ENCODE data around the gene GAN. TPM values are rescaled to one million over a fixed set of nuclear protein-coding genes. Genes with fewer than 3 reads are reported as not detected.
"Not testable (repeated sequence)": the region's sequence is repeated elsewhere in the genome, so short reads cannot be mapped to it uniquely, and the experiment has no call there.

GAN gene
- total and polyA plus RNA-seq, 3 donors from 2014 or later = 2.4 to 10.9 (median 10.7) TPM

DNA sequence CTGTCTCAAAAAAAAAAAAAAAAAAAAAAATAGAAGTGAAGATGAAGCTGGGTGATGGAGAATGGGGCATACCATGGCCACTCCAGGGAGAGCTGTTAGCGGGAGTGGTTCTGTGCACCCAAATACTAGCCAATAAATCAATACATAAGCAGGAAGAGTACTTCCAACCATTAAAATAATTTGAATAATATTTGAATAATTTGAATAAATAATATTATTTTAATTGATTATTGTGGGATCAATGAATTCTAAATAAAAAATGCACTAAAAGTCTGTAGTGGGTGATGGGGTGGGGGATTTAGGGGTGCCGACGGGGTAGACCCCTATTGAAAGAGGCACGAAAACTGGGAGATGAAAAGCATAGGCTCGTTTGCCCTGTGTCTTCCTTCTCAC lies 88.4 kb downstream of the GAN start:
- no peaks in the 10 kb centered on the region for H3K36me3 ChIP-seq (ENCODE audit: low read depth, missing control alignments)
- peaks cover 6% of the 10 kb centered on the region for H3K4me1 ChIP-seq
- H3K4me3 ChIP-seq = peak overlapping the region in 1 of 2 donors; percentile 48
- 32% methylated on average over 5 of the region's 5 CpGs for WGBS, 2 donors
- no peaks in the 10 kb centered on the region for H3K9me3 ChIP-seq
- no peak for TF ChIP-seq POLR2A (IDR thresholded peaks at IDR 0.05)
- TF ChIP-seq, protein P1, sequence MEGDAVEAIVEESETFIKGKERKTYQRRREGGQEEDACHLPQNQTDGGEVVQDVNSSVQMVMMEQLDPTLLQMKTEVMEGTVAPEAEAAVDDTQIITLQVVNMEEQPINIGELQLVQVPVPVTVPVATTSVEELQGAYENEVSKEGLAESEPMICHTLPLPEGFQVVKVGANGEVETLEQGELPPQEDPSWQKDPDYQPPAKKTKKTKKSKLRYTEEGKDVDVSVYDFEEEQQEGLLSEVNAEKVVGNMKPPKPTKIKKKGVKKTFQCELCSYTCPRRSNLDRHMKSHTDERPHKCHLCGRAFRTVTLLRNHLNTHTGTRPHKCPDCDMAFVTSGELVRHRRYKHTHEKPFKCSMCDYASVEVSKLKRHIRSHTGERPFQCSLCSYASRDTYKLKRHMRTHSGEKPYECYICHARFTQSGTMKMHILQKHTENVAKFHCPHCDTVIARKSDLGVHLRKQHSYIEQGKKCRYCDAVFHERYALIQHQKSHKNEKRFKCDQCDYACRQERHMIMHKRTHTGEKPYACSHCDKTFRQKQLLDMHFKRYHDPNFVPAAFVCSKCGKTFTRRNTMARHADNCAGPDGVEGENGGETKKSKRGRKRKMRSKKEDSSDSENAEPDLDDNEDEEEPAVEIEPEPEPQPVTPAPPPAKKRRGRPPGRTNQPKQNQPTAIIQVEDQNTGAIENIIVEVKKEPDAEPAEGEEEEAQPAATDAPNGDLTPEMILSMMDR (IDR thresholded peaks at IDR 0.05) = no peak
- no peak for DNase-seq
- H3K27me3 ChIP-seq = no peaks in the 10 kb centered on the region
- no peak overlapping the region for H3K27ac ChIP-seq
- intact Hi-C loops (cut with DNase I; ENCODE audit: low total_unique reads) = loop anchor here (10.0 kb wide), 2 partner anchors 212 to 292 kb away; no protein-coding TSS in a partner anchor

DNA sequence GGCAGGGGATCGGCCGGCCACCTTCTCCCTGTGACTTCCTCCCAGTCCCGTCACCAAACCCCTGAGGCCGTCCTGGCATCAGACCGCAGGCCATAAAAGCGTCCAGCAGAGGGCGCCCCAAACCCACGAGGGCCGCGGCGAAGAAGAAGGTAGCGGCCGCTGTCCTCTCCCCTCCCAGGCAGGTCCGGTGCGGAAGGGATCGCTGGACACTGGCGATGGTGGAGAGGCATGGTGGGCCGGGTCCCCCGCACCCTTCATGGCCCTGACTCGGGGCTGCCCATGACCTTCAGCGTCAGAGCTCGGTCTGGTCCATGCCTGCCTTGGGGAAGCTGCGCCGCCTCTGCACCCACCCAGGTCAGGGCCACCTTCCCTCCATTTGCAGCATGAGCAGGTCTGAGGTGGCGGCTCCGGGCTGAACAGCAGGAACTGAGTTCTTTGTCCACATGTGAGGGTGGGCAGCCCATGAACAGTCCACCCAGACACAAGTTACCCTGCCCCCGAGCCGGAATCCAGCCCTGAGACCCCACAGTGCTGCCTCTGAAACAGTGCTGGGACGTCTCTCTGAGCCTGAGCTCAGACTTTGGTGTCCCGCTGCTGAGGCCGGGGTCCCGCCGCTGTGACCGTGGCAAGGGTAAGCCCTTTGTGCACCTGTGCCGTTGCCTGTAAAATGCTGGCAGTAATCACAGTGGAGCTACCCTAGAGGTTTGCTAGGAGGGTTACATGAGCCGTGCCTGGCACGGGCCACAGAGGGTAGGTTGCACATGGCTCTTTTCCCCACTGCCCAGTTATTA lies 89.0 kb downstream of the GAN start:
- Histone ChIP-seq H3K27ac (no peak overlapping the region), H3K36me3 (ENCODE audit: low read depth, missing control alignments) (no peaks in the 10 kb centered on the region), H3K4me1 (peaks cover 6% of the 10 kb centered on the region), H3K4me3 (peak overlapping the region in 1 of 2 donors; percentile 48), H3K27me3 (no peaks in the 10 kb centered on the region), H3K9me3 (no peaks in the 10 kb centered on the region)
- TF ChIP-seq, protein P1 (IDR thresholded peaks at IDR 0.05) = peak; percentile 78 to 96 (median 89)
- TF ChIP-seq POLR2A (IDR thresholded peaks at IDR 0.05) = no peak
- peak; percentile 89 for DNase-seq
- intact Hi-C loops (cut with DNase I; ENCODE audit: low total_unique reads) = loop anchor here (10.0 kb wide), 2 partner anchors 211 to 291 kb away; no protein-coding TSS in a partner anchor
- 14 to 17% methylated on average over 26 to 37 of the region's 37 CpGs for WGBS, 2 donors

DNA sequence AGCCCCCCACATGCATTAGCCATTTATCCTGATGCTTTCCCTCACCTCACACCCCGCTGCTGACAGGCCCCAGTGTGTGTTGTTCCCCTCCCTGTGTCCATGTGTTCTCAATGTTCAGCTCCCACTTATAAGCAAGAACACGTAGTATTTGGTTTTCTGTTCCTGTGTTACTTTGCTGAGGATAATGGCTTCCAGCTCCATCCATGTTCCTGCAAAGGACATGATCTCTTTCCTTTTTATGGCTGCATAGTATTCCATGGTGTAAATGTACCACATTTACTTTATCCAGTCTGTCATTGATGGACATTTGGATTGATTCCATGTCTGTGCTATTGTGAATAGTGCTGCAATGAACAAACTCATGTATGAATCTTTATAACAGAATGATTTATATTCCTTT lies 90.2 kb downstream of the GAN start:
- H3K4me3 ChIP-seq; DNase-seq; H3K9me3 ChIP-seq; H3K27ac ChIP-seq; H3K36me3 ChIP-seq (ENCODE audit: low read depth, missing control alignments); H3K4me1 ChIP-seq; H3K27me3 ChIP-seq: not testable (repeated sequence)
- intact Hi-C loops (cut with DNase I; ENCODE audit: low total_unique reads) = loop anchor here (10.0 kb wide), 2 partner anchors 210 to 290 kb away; no protein-coding TSS in a partner anchor
- WGBS, 2 donors = 93 to 97% methylated on average over 2 of the region's 2 CpGs

DNA sequence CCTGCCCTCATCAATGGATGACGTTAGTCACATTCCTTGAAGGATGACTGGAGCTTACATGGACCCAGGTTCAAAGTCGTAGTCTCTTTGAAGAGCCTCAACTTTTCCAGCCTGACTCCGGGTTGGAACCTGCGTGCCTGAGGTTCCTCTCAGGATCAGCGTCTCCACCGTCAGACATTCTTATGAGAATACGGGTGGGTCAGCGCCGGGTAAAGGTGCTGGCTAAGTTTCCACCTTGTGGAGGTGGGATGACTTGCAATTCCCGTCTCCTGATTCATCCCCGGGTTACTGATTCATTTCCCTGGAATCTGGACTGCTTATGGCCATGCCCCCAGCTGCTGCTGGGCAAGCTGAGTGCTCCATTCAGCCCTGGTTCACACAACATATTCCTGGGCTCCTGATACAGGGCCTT lies 90.9 kb downstream of the GAN start:
- no peaks in the 10 kb centered on the region for H3K27me3 ChIP-seq
- 86 to 88% methylated on average over 11 of the region's 11 CpGs for WGBS, 2 donors
- DNase-seq = no peak
- no peak for TF ChIP-seq POLR2A (IDR thresholded peaks at IDR 0.05)
- TF ChIP-seq, protein P1 (IDR thresholded peaks at IDR 0.05) = no peak
- H3K27ac ChIP-seq = no peak overlapping the region
- H3K4me3 ChIP-seq = no peak overlapping the region
- intact Hi-C loops (cut with DNase I; ENCODE audit: low total_unique reads) = loop anchor here (10.0 kb wide), 2 partner anchors 209 to 289 kb away; no protein-coding TSS in a partner anchor
- H3K4me1 ChIP-seq = peaks cover 6% of the 10 kb centered on the region
- no peaks in the 10 kb centered on the region for H3K36me3 ChIP-seq (ENCODE audit: low read depth, missing control alignments)
- H3K9me3 ChIP-seq = no peaks in the 10 kb centered on the region

DNA sequence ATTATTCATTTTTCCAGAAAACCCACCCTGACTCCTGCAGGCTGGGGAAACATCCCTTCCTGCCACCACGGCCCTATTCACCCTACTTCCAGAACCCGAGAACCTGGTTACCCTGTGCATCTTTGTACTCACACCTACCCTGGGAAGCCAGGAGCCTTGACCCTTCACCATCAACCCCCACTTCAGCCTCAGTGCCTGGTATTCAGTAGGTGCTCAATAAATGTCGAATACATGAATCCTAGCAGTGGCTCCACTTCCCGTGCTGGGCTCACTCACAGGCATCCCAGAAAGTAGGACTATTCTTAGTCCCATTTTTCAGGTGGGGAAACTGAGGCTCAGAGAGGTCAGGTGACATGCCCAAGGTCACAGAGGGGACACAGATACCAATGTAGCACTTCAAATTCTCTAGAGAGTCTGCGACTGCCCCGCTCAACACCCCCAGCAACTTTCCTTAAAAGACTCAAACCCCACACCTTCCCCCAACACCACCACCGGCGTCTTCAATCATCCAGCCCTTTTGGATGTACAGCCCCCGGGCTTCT lies 93.7 kb downstream of the GAN start:
- WGBS, 2 donors = 89 to 92% methylated on average over 9 of the region's 9 CpGs
- no peak for DNase-seq
- no peak overlapping the region for H3K4me3 ChIP-seq
- H3K4me1 ChIP-seq = peaks cover 5% of the 10 kb centered on the region
- H3K27me3 ChIP-seq = no peaks in the 10 kb centered on the region
- TF ChIP-seq POLR2A (IDR thresholded peaks at IDR 0.05) = no peak
- TF ChIP-seq, protein P1 (IDR thresholded peaks at IDR 0.05) = no peak
- H3K27ac ChIP-seq = no peak overlapping the region
- intact Hi-C loops (cut with DNase I; ENCODE audit: low total_unique reads) = loop anchor here (10.0 kb wide), 2 partner anchors 206 to 286 kb away; no protein-coding TSS in a partner anchor
- H3K9me3 ChIP-seq = no peaks in the 10 kb centered on the region
- no peaks in the 10 kb centered on the region for H3K36me3 ChIP-seq (ENCODE audit: low read depth, missing control alignments)

Data from testis (tissue), 3 donors.